Calu3 (cell line): ENCODE data around the gene AMPD3. TPM values are rescaled to one million over a fixed set of nuclear protein-coding genes. Genes with fewer than 3 reads are reported as not detected.

ENCODE experiments used
- BruUV-seq: library from RNA; stranded (reverse); fragments of 400-500 nt; replicated peaks from 2 replicates; lab custom pipeline; 2021; lab: Mats Ljungman, UMichigan
- CTCF ChIA-PET: fragments of 300-600 bp; sonication (Branson Sonifier 250); formaldehyde crosslinking; loops from one replicate; lab custom pipeline; 2022; ENCODE audit warnings: antibody characterized with exemption; lab: Charles Lee
- DNase-seq: peaks from one replicate; pipeline ENCODE4 v3.0.0; 2022
- H3K27ac Mint-ChIP-seq: one replicate; pipeline ENCODE4 v1.8.0; 2022; ENCODE audit warnings: mixed read lengths; ENCODE audit not compliant: unreplicated experiment
- H3K27me3 Mint-ChIP-seq: one replicate; pipeline ENCODE4 v1.8.0; 2022; ENCODE audit warnings: mixed read lengths; ENCODE audit not compliant: unreplicated experiment
- H3K36me3 Mint-ChIP-seq: one replicate; pipeline ENCODE4 v1.8.0; 2022; ENCODE audit warnings: mild to moderate bottlenecking, moderate library complexity, mixed read lengths; ENCODE audit not compliant: insufficient read depth, unreplicated experiment
- H3K4me1 Mint-ChIP-seq: one replicate; pipeline ENCODE4 v1.8.0; 2022; ENCODE audit warnings: mild to moderate bottlenecking, low read depth, mixed read lengths; ENCODE audit not compliant: unreplicated experiment
- H3K4me3 Mint-ChIP-seq: one replicate; pipeline ENCODE4 v1.8.0; 2022; ENCODE audit warnings: mild to moderate bottlenecking, low read depth, moderate library complexity, mixed read lengths; ENCODE audit not compliant: unreplicated experiment
- H3K9me3 Mint-ChIP-seq: one replicate; pipeline ENCODE4 v1.8.0; 2022; ENCODE audit warnings: low read depth, mixed read lengths; ENCODE audit not compliant: unreplicated experiment
- intact Hi-C: fragments of 100-400 bp; cut with micrococcal nuclease; formaldehyde crosslinking; loops from one replicate; pipeline ENCODE4 v1.10.0; 2022; ENCODE audit not compliant: unreplicated experiment
- total RNA-seq: library from RNA; stranded (reverse); gene quantifications from 2 replicates; pipeline ENCODE4 v1.2.3, GENCODE V29; 2022
- TF ChIP-seq, protein P1 (sequence below): fragments of 200-600 bp; IDR thresholded peaks from one replicate; pipeline ENCODE4 v1.8.0; 2022; ENCODE audit warnings: antibody characterized with exemption; ENCODE audit not compliant: unreplicated experiment

AMPD3 gene
- total RNA-seq, 1 experiment from 2014 or later: 2.1 TPM

DNA sequence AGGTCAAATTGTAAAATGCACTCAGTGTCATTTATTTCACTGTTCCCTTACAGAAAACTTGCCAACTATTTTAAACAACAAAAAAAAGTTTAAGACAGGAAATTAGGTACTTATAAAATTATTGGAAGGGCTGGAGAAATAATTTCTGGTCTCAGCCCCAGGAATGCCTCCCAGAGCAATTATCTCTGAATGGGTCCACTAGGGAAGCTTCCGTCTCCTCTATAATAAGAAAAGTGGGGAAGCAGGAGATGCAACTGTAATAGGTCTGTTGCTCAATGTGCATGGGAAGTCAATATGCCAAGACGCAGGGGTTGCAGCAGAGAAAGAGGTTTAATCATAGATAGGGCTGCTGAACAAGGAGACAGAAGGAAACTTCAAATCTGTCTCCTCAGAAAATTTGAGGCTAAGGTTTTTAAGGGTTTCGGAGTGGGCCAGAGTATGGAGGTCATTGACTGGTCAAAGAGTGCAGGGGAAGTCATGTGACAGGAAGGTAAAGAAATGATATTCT, 96.8 kb downstream of the AMPD3 start:
- H3K9me3 Mint-ChIP-seq: peaks cover 5% of the 10 kb centered on the region
- CTCF ChIA-PET: interaction anchor here (1.9 kb wide), 1 partner anchor 11 kb away, joined by 7 read pairs; the partner anchor contains the start of gene RNF141
- no peak overlapping the region for H3K4me3 Mint-ChIP-seq
- no peak for DNase-seq
- no peaks in the 10 kb centered on the region for H3K27me3 Mint-ChIP-seq
- intact Hi-C loops: no loop called here
- no TSS peak for BruUV-seq
- H3K27ac Mint-ChIP-seq: peak overlapping the region; percentile 12
- H3K36me3 Mint-ChIP-seq: no peaks in the 10 kb centered on the region
- peaks cover 22% of the 10 kb centered on the region for H3K4me1 Mint-ChIP-seq
- TF ChIP-seq, protein P1, sequence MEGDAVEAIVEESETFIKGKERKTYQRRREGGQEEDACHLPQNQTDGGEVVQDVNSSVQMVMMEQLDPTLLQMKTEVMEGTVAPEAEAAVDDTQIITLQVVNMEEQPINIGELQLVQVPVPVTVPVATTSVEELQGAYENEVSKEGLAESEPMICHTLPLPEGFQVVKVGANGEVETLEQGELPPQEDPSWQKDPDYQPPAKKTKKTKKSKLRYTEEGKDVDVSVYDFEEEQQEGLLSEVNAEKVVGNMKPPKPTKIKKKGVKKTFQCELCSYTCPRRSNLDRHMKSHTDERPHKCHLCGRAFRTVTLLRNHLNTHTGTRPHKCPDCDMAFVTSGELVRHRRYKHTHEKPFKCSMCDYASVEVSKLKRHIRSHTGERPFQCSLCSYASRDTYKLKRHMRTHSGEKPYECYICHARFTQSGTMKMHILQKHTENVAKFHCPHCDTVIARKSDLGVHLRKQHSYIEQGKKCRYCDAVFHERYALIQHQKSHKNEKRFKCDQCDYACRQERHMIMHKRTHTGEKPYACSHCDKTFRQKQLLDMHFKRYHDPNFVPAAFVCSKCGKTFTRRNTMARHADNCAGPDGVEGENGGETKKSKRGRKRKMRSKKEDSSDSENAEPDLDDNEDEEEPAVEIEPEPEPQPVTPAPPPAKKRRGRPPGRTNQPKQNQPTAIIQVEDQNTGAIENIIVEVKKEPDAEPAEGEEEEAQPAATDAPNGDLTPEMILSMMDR: no peak

DNA sequence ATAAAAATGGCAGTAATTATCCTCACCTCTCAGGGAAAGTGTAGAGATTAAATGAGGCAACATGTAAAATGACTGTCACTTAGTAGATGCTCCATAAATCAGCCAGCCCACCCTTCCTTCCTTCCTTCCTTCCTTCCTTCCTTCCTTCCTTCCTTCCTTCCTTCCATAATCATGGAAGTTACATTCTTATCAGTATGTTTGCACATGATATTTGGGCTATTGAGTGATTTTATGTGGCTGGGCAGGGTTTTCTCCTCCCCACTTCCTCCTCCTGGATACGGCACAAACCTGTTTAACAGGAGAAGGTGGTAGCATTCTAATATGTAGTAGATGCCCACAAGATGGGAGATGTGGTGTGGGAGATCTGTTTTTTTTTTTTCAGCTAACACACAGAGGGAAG, 101.5 kb downstream of the AMPD3 start:
- BruUV-seq: no TSS peak
- H3K27me3 Mint-ChIP-seq: no peaks in the 10 kb centered on the region
- no peak overlapping the region for H3K4me3 Mint-ChIP-seq
- CTCF ChIA-PET: interaction anchor here (0.6 to 1.4 kb wide), 2 partner anchors 16 to 80 kb away, joined by 3 to 4 read pairs; partner anchors contain the start of gene RNF141
- H3K4me1 Mint-ChIP-seq: peaks cover 33% of the 10 kb centered on the region
- intact Hi-C loops: loop anchor here (5.0 kb wide), 1 partner anchor 36 kb away; no protein-coding TSS in a partner anchor
- H3K36me3 Mint-ChIP-seq: no peaks in the 10 kb centered on the region
- H3K27ac Mint-ChIP-seq: peak overlapping the region; percentile 3
- peak; percentile 41 for DNase-seq
- H3K9me3 Mint-ChIP-seq: peaks cover 5% of the 10 kb centered on the region
- TF ChIP-seq, protein P1: no peak

Other genes starting within 250 kb of the AMPD3 start
- 36.1 and 39.0 TPM in 2 replicates for gene SBF2, start 161.0 kb upstream of the AMPD3 start, total RNA-seq
- gene ADM, start 150.2 kb upstream of the AMPD3 start, total RNA-seq: 2.0 and 4.6 TPM in 2 replicates
- 33.9 and 40.3 TPM in 2 replicates for gene RNF141, start 85.9 kb downstream of the AMPD3 start, total RNA-seq
- not detected in 2 replicates for gene LYVE1, start 113.4 kb downstream of the AMPD3 start, total RNA-seq
- gene IRAG1, start 238.5 kb downstream of the AMPD3 start, total RNA-seq: not detected in 2 replicates